ENCODE results near the gene UBE2J2. TPM values are rescaled to one million over a fixed set of nuclear protein-coding genes. Genes with fewer than 3 reads are reported as not detected.
"Not testable (repeated sequence)": the region's sequence is repeated elsewhere in the genome, so short reads cannot be mapped to it uniquely, and the experiment has no call there.

Gene UBE2J2
- total RNA-seq, 1 donor from 2014 or later = 76.0 TPM

GRCh38 chr1:1259540-1259939, 14.1 kb downstream of the UBE2J2 start:
- intact Hi-C loops (cut with micrococcal nuclease) = no loop called here

- intact Hi-C loops (cut with micrococcal nuclease) = no loop called here
These were observed 14.6 kb downstream of the UBE2J2 start for GRCh38 chr1:1259119-1259488.

GRCh38 chr1:1256956-1257871, 16.4 kb downstream of the UBE2J2 start:
- intact Hi-C loops (cut with micrococcal nuclease) = no loop called here

- intact Hi-C loops (cut with micrococcal nuclease) = no loop called here
These were observed 18.0 kb downstream of the UBE2J2 start for GRCh38 chr1:1255611-1256010.

GRCh38 chr1:1255078-1255477, 18.6 kb downstream of the UBE2J2 start:
- intact Hi-C loops (cut with micrococcal nuclease) = no loop called here

- intact Hi-C loops (cut with micrococcal nuclease) = loop anchor here (5.0 kb wide), 1 partner anchor 132 kb away; no protein-coding TSS in a partner anchor
These were observed 19.0 kb downstream of the UBE2J2 start for GRCh38 chr1:1254667-1254998.

GRCh38 chr1:1253972-1254666, 19.5 kb downstream of the UBE2J2 start:
- intact Hi-C loops (cut with micrococcal nuclease) = loop anchor here (5.0 kb wide), 1 partner anchor 132 kb away; no protein-coding TSS in a partner anchor

- intact Hi-C loops (cut with micrococcal nuclease) = loop anchor here (5.0 kb wide), 1 partner anchor 131 kb away; no protein-coding TSS in a partner anchor
These were observed 20.3 kb downstream of the UBE2J2 start for GRCh38 chr1:1253314-1253713.

- intact Hi-C loops (cut with micrococcal nuclease) = loop anchor here (2.0 to 5.0 kb wide), 2 partner anchors 18 to 129 kb away; partner anchors contain the start of genes B3GALT6 and SDF4
These were observed 22.8 kb downstream of the UBE2J2 start for GRCh38 chr1:1250786-1251284.

GRCh38 chr1:1248009-1248913, 25.4 kb downstream of the UBE2J2 start:
- intact Hi-C loops (cut with micrococcal nuclease) = not testable (repeated sequence)

- intact Hi-C loops (cut with micrococcal nuclease) = no loop called here
These were observed 26.2 kb downstream of the UBE2J2 start for GRCh38 chr1:1247341-1247913.

- intact Hi-C loops (cut with micrococcal nuclease) = no loop called here
These were observed 26.9 kb downstream of the UBE2J2 start, which contains the start of gene C1QTNF12 for GRCh38 chr1:1246577-1247340. TSS of gene C1QTNF12 (minus strand) at chr1:1246722. CDS start at chr1:1246690, 32 bp downstream.

GRCh38 chr1:1245817-1246576, 27.7 kb downstream of the UBE2J2 start:
- intact Hi-C loops (cut with micrococcal nuclease) = no loop called here

GRCh38 chr1:1245178-1245816, 28.4 kb downstream of the UBE2J2 start:
- intact Hi-C loops (cut with micrococcal nuclease) = no loop called here

- intact Hi-C loops (cut with micrococcal nuclease) = no loop called here
These were observed 29.4 kb downstream of the UBE2J2 start for GRCh38 chr1:1244192-1244811.

GRCh38 chr1:1243807-1244191, 29.9 kb downstream of the UBE2J2 start:
- intact Hi-C loops (cut with micrococcal nuclease) = no loop called here

- intact Hi-C loops (cut with micrococcal nuclease) = no loop called here
These were observed 30.4 kb downstream of the UBE2J2 start for GRCh38 chr1:1243266-1243660.
